ENCODE results near the gene HSPA12B. TPM values are rescaled to one million over a fixed set of nuclear protein-coding genes. Genes with fewer than 3 reads are reported as not detected.
A peak's percentile ranks its signal among the peaks of the same experiment; 100 is the strongest.

Gene HSPA12B
- total and polyA plus RNA-seq, 2 of the 8 experiments (the other 6 are each of a cell fraction or from before 2014, with no cell fraction given): 2.2 to 4.3 TPM

GRCh38 chr20:3787324-3788014, 55.0 kb downstream of the HSPA12B start:
- H2BK15ac ChIP-seq (ENCODE audit: low read length): no peak overlapping the region
- peaks cover 0 to 10% of the 10 kb centered on the region in 2 experiments; a peak in 1 of 4 replicates for H3K79me2 ChIP-seq (ENCODE audit: control insufficient read depth in 1 of 2, insufficient read depth in 2 of 2, low read length in 2 of 2)
- H3K23ac ChIP-seq (ENCODE audit: insufficient read length): no peak overlapping the region
- H2BK12ac ChIP-seq (ENCODE audit: low read depth, low read length): no peak overlapping the region
- H3K36me3 ChIP-seq (ENCODE audit: control insufficient read depth in 2 of 4, insufficient read depth in 4 of 4, low read length in 3 of 4): peaks cover 0 to 5% (median 0%) of the 10 kb centered on the region in 4 experiments; a peak in 2 of 8 replicates
- peaks cover 0 to 13% (median 6%) of the 10 kb centered on the region in 4 experiments; a peak in 6 of 7 replicates for H3K4me1 ChIP-seq (replicated peaks in 1 of 4; ENCODE audit: control insufficient read depth in 3 of 4, insufficient read depth in 4 of 4, low read length in 3 of 4)
- H3K14ac ChIP-seq (ENCODE audit: insufficient read length): no peak overlapping the region
- H2AFZ ChIP-seq (ENCODE audit: low read length): 0 out of 2 replicates have a peak overlapping the region, but pooled peaks have one; percentile 49
- H3K9me3 ChIP-seq (ENCODE audit: insufficient read depth in 2 of 2, low read depth in 1 of 2, low read length in 1 of 2): no peaks in the 10 kb centered on the region
- H2BK5ac ChIP-seq (ENCODE audit: low read depth, low read length): no peak overlapping the region
- FAIRE-seq (no peak), DNase-seq (ENCODE audit: low read depth in 1 of 2, low spot score in 2 of 2) (no peak)
- no peak overlapping the region for H4K8ac ChIP-seq (ENCODE audit: extremely low read depth, insufficient read depth, low read length)
- H4K91ac ChIP-seq (replicated peaks; ENCODE audit: insufficient read length, low read length): no peak overlapping the region
- H3K4me2 ChIP-seq (ENCODE audit: insufficient read depth in 1 of 2, low read depth in 2 of 2, low read length in 2 of 2): 0 out of 4 replicates have a peak overlapping the region, but pooled peaks of 1 of the 2 experiments have one; percentile 31
- H3K27ac ChIP-seq (ENCODE audit: low read depth, low read length): no peak overlapping the region
- no peak overlapping the region for H2BK120ac ChIP-seq (replicated peaks; ENCODE audit: low read depth, low read length)
- no peak overlapping the region for H3K18ac ChIP-seq (ENCODE audit: extremely low read depth, low read length)
- H3K4me3 ChIP-seq (ENCODE audit: extremely low read depth in 1 of 4, insufficient read depth in 2 of 4, low read depth in 3 of 4, low read length in 4 of 4): peak overlapping the region in 1 of 4 experiments; percentile 52; a peak in 2 of 8 replicates
- H3K56ac ChIP-seq (replicated peaks; ENCODE audit: insufficient read length, low read depth, low read length): no peak overlapping the region
- peaks cover 7 to 11% of the 10 kb centered on the region in 2 experiments for H4K20me1 ChIP-seq (replicated peaks in 1 of 2; ENCODE audit: control insufficient read depth in 1 of 2, insufficient read depth in 2 of 2, low read length in 2 of 2)
- H3K4ac ChIP-seq (replicated peaks; ENCODE audit: insufficient read length, low read depth, low read length): no peak overlapping the region
- peaks cover 0 to 3% (median 0%) of the 10 kb centered on the region in 4 experiments; a peak in 3 of 7 replicates for H3K27me3 ChIP-seq (replicated peaks in 1 of 4; ENCODE audit: control insufficient read depth in 3 of 4, extremely low read depth in 1 of 4, insufficient read depth in 3 of 4, low read length in 3 of 4)
- no peak overlapping the region for H2BK20ac ChIP-seq (ENCODE audit: low read length)
- ChIA-PET POLR2A (ENCODE audit: partially characterized antibody) (interaction anchor here (0.6 to 3.9 kb wide), 3 partner anchors 8 to 449 kb away, joined by 3 to 20 read pairs (median 5); partner anchors contain the start of genes AP5S1 and CDC25B), CTCF (ENCODE audit: partially characterized antibody) (interaction anchor here (0.6 to 9.5 kb wide), 14 partner anchors 10 to 259 kb away, joined by 3 to 128 read pairs (median 4); partner anchors contain the start of genes ADISSP and AP5S1)
- H3K9ac ChIP-seq (replicated peaks in 1 of 4; ENCODE audit: extremely low read depth in 1 of 4, low read depth in 3 of 4, low read length in 3 of 4): no peak overlapping the region
- H3K23me2 ChIP-seq (ENCODE audit: low read depth, low read length): peaks cover 3% of the 10 kb centered on the region; the same call in 1 of the 2 replicates
- H3K79me1 ChIP-seq (ENCODE audit: low read depth, low read length): peaks cover 11% of the 10 kb centered on the region
- TF ChIP-seq TAF7 (optimal IDR thresholded peaks at IDR 0.05; ENCODE audit: borderline replicate concordance, low read depth, low read length) (no peak), CBX5 (IDR thresholded peaks at IDR 0.05; ENCODE audit: low read depth, low read length) (no peak), RNF2 (IDR thresholded peaks at IDR 0.05; ENCODE audit: borderline replicate concordance, low read depth, low read length, missing control alignments, poor library complexity, severe bottlenecking) (no peak), SP2 (IDR thresholded peaks at IDR 0.05; ENCODE audit: low read length) (no peak), TCF12 (IDR thresholded peaks at IDR 0.05; ENCODE audit: low read depth, low read length) (no peak), SP1 (IDR thresholded peaks at IDR 0.05; ENCODE audit: low read depth, low read length) (no peak), TAF1 (IDR thresholded peaks at IDR 0.05; ENCODE audit: low read depth, low read length) (no peak), MAFK (IDR thresholded peaks at IDR 0.05; ENCODE audit: low read depth, low read length) (no peak), GABPA (IDR thresholded peaks at IDR 0.05; ENCODE audit: borderline replicate concordance, insufficient read depth, low read length) (no peak)
- H4K5ac ChIP-seq (ENCODE audit: insufficient read length, low read depth, low read length): no peak overlapping the region
- no peak overlapping the region for H2AK5ac ChIP-seq (ENCODE audit: low read depth, low read length)
- WGBS, 2 experiments (ENCODE audit: extremely low coverage in 1 of 2, insufficient coverage in 1 of 2, insufficient read length in 1 of 2, insufficient replicate concordance in 2 of 2, low coverage in 1 of 2, low lambda C conversion rate in 2 of 2, missing lambda C conversion rate in 1 of 2): 86% methylated on average over 5 of the region's 5 CpGs; no CpG with 5 or more reads in 1 of the 2 experiments

All from H1 (cell line).